Renal cortex interstitium (tissue), 11 donors: ENCODE results near the gene SMPD4. TPM values are rescaled to one million over a fixed set of nuclear protein-coding genes. Genes with fewer than 3 reads are reported as not detected.
"Not testable (repeated sequence)": the region's sequence is repeated elsewhere in the genome, so short reads cannot be mapped to it uniquely, and the experiment has no call there.

Source experiments
- DNase-seq, 11 donors: peaks; one replicate each; pipeline ENCODE4 v3.0.0-alpha.2; 2013; ENCODE audit warnings: low read depth in 9 of 11, low spot score in 4 of 11; ENCODE audit errors: extremely low read depth in 1 of 11
- polyA plus RNA-seq, 3 donors: library from polyadenylated mRNA; unstranded; fragments of 120-200 nt; gene quantifications; one replicate each; pipeline ENCODE4 v1.2.1, GENCODE V29; 2013; ENCODE audit not compliant: insufficient read length in 3 of 3

SMPD4 gene
- polyA plus RNA-seq, 3 donors: 63.9 to 77.3 (median 67.0) TPM

- no peak for DNase-seq
Observed at GRCh38 chr2:130162968-130163367, 18.4 kb downstream of the SMPD4 start.

GRCh38 chr2:130162486-130162885 is 18.9 kb downstream of the SMPD4 start:
- DNase-seq: not testable (repeated sequence)

GRCh38 chr2:130160838-130161705 is 20.3 kb downstream of the SMPD4 start:
- not testable (repeated sequence) for DNase-seq

- no peak for DNase-seq
Observed at GRCh38 chr2:130160131-130160530, 21.3 kb downstream of the SMPD4 start.

- not testable (repeated sequence) for DNase-seq
Observed at GRCh38 chr2:130159376-130159775, 22.0 kb downstream of the SMPD4 start.

GRCh38 chr2:130158631-130159030 is 22.8 kb downstream of the SMPD4 start:
- no peak for DNase-seq

- not testable (repeated sequence) for DNase-seq
Observed at GRCh38 chr2:130157825-130158514, 23.4 kb downstream of the SMPD4 start.

GRCh38 chr2:130157354-130157753 is 24.0 kb downstream of the SMPD4 start:
- DNase-seq: not testable (repeated sequence)

- no peak for DNase-seq
Observed at GRCh38 chr2:130156624-130157004, 24.8 kb downstream of the SMPD4 start.

GRCh38 chr2:130155956-130156623 is 25.3 kb downstream of the SMPD4 start:
- DNase-seq: peak in 2 of 11 donors; percentile 17 to 35

- DNase-seq: no peak
Observed at GRCh38 chr2:130154773-130155765, 26.3 kb downstream of the SMPD4 start.

- DNase-seq: not testable (repeated sequence)
Observed at GRCh38 chr2:130154423-130154770, 27.0 kb downstream of the SMPD4 start.

- not testable (repeated sequence) for DNase-seq
Observed at GRCh38 chr2:130153721-130154422, 27.5 kb downstream of the SMPD4 start.

GRCh38 chr2:130152816-130153595 is 28.4 kb downstream of the SMPD4 start:
- no peak for DNase-seq

GRCh38 chr2:130152136-130152815 is 29.1 kb downstream of the SMPD4 start:
- not testable (repeated sequence) for DNase-seq

GRCh38 chr2:130151145-130151512 is 30.3 kb downstream of the SMPD4 start:
- not testable (repeated sequence) for DNase-seq
